Kidney (tissue), 14 donors: Measurements from ENCODE around the gene USP6. TPM values are rescaled to one million over a fixed set of nuclear protein-coding genes. Genes with fewer than 3 reads are reported as not detected.
"Not testable (repeated sequence)": the region's sequence is repeated elsewhere in the genome, so short reads cannot be mapped to it uniquely, and the experiment has no call there.

Experiments
- DNase-seq, 5 donors: peaks; one replicate each; pipeline ENCODE4 v3.0.0-alpha.2; 2013 to 2020
- FAIRE-seq: peaks from 2 replicates; lab custom pipeline; 2012; peaks lifted over from hg19 to GRCh38; lab: Jason Lieb, UNC
- H3K27ac ChIP-seq, 2 donors: one replicate each; pipeline ENCODE4 v1.7.0; 2013; ENCODE audit warnings: low read depth in 2 of 2, low read length in 2 of 2, inconsistent platforms in 1 of 2
- H3K27me3 ChIP-seq: one replicate; pipeline ENCODE4 v1.7.1; 2013; ENCODE audit warnings: low read length, inconsistent platforms; ENCODE audit not compliant: control insufficient read depth, insufficient read depth
- H3K36me3 ChIP-seq, 3 donors: one replicate each; pipeline versions ENCODE4 v1.7.0 to v1.7.1; 2013; ENCODE audit warnings: low read length in 3 of 3, control low read depth in 1 of 3, inconsistent platforms in 1 of 3; ENCODE audit not compliant: insufficient read depth in 3 of 3, control insufficient read depth in 2 of 3
- H3K4me1 ChIP-seq, 3 donors: one replicate each; pipeline versions ENCODE4 v1.7.0 to v1.7.1; 2013; ENCODE audit warnings: low read length in 3 of 3, inconsistent platforms in 1 of 3, low read depth in 1 of 3; ENCODE audit not compliant: control insufficient read depth in 2 of 3, insufficient read depth in 2 of 3
- H3K4me3 ChIP-seq, 3 donors: one replicate each; pipeline versions ENCODE4 v1.7.0 to v1.8.1; 2013; ENCODE audit warnings: low read length in 3 of 3, control low read depth in 1 of 3, inconsistent platforms in 1 of 3
- H3K9ac ChIP-seq, 3 donors: one replicate each; pipeline versions ENCODE4 v1.7.0 to v1.7.1; 2013; ENCODE audit warnings: low read length in 3 of 3, control low read depth in 1 of 3, inconsistent platforms in 1 of 3
- H3K9me3 ChIP-seq, 3 donors: one replicate each; pipeline versions ENCODE4 v1.7.0 to v1.7.1; 2013; ENCODE audit warnings: low read length in 3 of 3, control low read depth in 1 of 3, inconsistent platforms in 1 of 3; ENCODE audit not compliant: control insufficient read depth in 2 of 3, insufficient read depth in 1 of 3
- CTCF ChIP-seq: IDR thresholded peaks from 3 replicates; pipeline ENCODE4 v1.5.1; 2012; ENCODE audit warnings: mild to moderate bottlenecking, moderate library complexity, borderline replicate concordance; ENCODE audit not compliant: insufficient read depth; ENCODE audit errors: extremely low read depth
- intact Hi-C: fragments of 100-400 bp; cut with DNase I; formaldehyde crosslinking; loops from one replicate; pipeline ENCODE4 v1.11.1; 2022
- polyA plus RNA-seq: library from polyadenylated mRNA; stranded (reverse); fragments of 350-450 nt; fragmentation: Illumina TruSeq; extraction: RNeasy Lipid Tissue Mini Kit (QIAGEN cat#74804); gene quantifications from one replicate; pipeline ENCODE4 v1.2.3, GENCODE V29; 2014; ENCODE audit warnings: low read depth, low replicate concordance; ENCODE audit not compliant: insufficient read depth
- total RNA-seq: library from RNA; stranded (reverse); fragmentation: NEBNext Ultra II Directional; extraction: Animal tissue kit (Norgen Biotek cat#: 25700); gene quantifications from one replicate; pipeline ENCODE4 v1.2.1, GENCODE V29; 2021
- donor health status: control.
- donor health status: control.
- donor health status: control.
- donor health status: control.
- donor health status: control.
- donor health status: DM: yes; HTN: yes; CAD: no.
- donor health status: Normal renal cell carcinoma (clear cell type).

USP6 gene
- total and polyA plus RNA-seq, 2 donors from 2014 or later: 0.06 to 0.19 TPM

- TF ChIP-seq CTCF: no peak
- H3K27me3 ChIP-seq: no peaks in the 10 kb centered on the region
- no peaks in the 10 kb centered on the region for H3K9me3 ChIP-seq
- intact Hi-C loops: no loop called here
- peaks cover 0 to 3% (median 0%) of the 10 kb centered on the region in 3 donors for H3K4me1 ChIP-seq
- no peak overlapping the region for H3K9ac ChIP-seq
- no peak for FAIRE-seq
- peaks cover 0 to 8% (median 3%) of the 10 kb centered on the region in 3 donors for H3K36me3 ChIP-seq
- H3K4me3 ChIP-seq: no peak overlapping the region
- H3K27ac ChIP-seq: no peak overlapping the region
- DNase-seq: no peak
Observed at GRCh38 chr17:5219536-5219935, 103.7 kb downstream of the USP6 start.

GRCh38 chr17:5220074-5220473 lies 104.2 kb downstream of the USP6 start:
- peaks cover 0 to 7% (median 3%) of the 10 kb centered on the region in 3 donors for H3K36me3 ChIP-seq
- H3K9ac ChIP-seq: no peak overlapping the region
- no peaks in the 10 kb centered on the region for H3K27me3 ChIP-seq
- no peak for TF ChIP-seq CTCF
- H3K4me3 ChIP-seq: no peak overlapping the region
- DNase-seq (no peak), FAIRE-seq (no peak)
- H3K9me3 ChIP-seq: no peaks in the 10 kb centered on the region
- H3K4me1 ChIP-seq: peaks cover 0 to 3% (median 0%) of the 10 kb centered on the region in 3 donors
- intact Hi-C loops: no loop called here
- H3K27ac ChIP-seq: no peak overlapping the region

GRCh38 chr17:5221912-5222311 lies 106.1 kb downstream of the USP6 start:
- intact Hi-C loops, H3K4me3 ChIP-seq, H3K9ac ChIP-seq, FAIRE-seq, H3K27me3 ChIP-seq, H3K36me3 ChIP-seq, DNase-seq, H3K27ac ChIP-seq, H3K9me3 ChIP-seq, H3K4me1 ChIP-seq: not testable (repeated sequence)

Other genes starting within 250 kb of the USP6 start
- 4.4 TPM for gene C17orf107, start 216.5 kb upstream of the USP6 start, total RNA-seq
- 2.5 TPM for gene C17orf107, start 216.5 kb upstream of the USP6 start, polyA plus RNA-seq
- 1.3 TPM for gene CHRNE, start 212.9 kb upstream of the USP6 start, total RNA-seq
- 0.82 TPM for gene CHRNE, start 212.9 kb upstream of the USP6 start, polyA plus RNA-seq
- not detected for gene GP1BA, start 183.8 kb upstream of the USP6 start, total RNA-seq
- gene GP1BA, start 183.8 kb upstream of the USP6 start, polyA plus RNA-seq: not detected
- 60.0 TPM for gene SLC25A11, start 176.0 kb upstream of the USP6 start, total RNA-seq
- gene SLC25A11, start 176.0 kb upstream of the USP6 start, polyA plus RNA-seq: 173 TPM
- 95.0 TPM for gene RNF167, start 175.8 kb upstream of the USP6 start, total RNA-seq
- 188 TPM for gene RNF167, start 175.8 kb upstream of the USP6 start, polyA plus RNA-seq
- gene PFN1, start 167.5 kb upstream of the USP6 start, total RNA-seq: 496 TPM
- 614 TPM for gene PFN1, start 167.5 kb upstream of the USP6 start, polyA plus RNA-seq
- 6.9 TPM for gene ENO3, start 164.9 kb upstream of the USP6 start, total RNA-seq
- gene ENO3, start 164.9 kb upstream of the USP6 start, polyA plus RNA-seq: 17.8 TPM
- 73.6 TPM for gene SPAG7, start 148.2 kb upstream of the USP6 start, total RNA-seq
- 157 TPM for gene SPAG7, start 148.2 kb upstream of the USP6 start, polyA plus RNA-seq
- gene CAMTA2, start 128.4 kb upstream of the USP6 start, total RNA-seq: 47.1 TPM
- gene CAMTA2, start 128.4 kb upstream of the USP6 start, polyA plus RNA-seq: 40.1 TPM
- 1.5 TPM for gene INCA1, start 118.5 kb upstream of the USP6 start, total RNA-seq
- 1.6 TPM for gene INCA1, start 118.5 kb upstream of the USP6 start, polyA plus RNA-seq
- gene KIF1C, start 118.1 kb upstream of the USP6 start, total RNA-seq: 168 TPM
- gene KIF1C, start 118.1 kb upstream of the USP6 start, polyA plus RNA-seq: 69.6 TPM
- gene SLC52A1, start 80.6 kb upstream of the USP6 start, total RNA-seq: 0.19 TPM
- gene SLC52A1, start 80.6 kb upstream of the USP6 start, polyA plus RNA-seq: 0.90 TPM
- 10.0 TPM for gene ZFP3, start 37.6 kb upstream of the USP6 start, total RNA-seq
- gene ZFP3, start 37.6 kb upstream of the USP6 start, polyA plus RNA-seq: 3.4 TPM
- gene ZNF232, start 4.2 kb upstream of the USP6 start, total RNA-seq: 8.0 TPM
- gene ZNF232, start 4.2 kb upstream of the USP6 start, polyA plus RNA-seq: 6.9 TPM
- 12.3 TPM for gene ZNF594, start 75.8 kb downstream of the USP6 start, total RNA-seq
- 1.9 TPM for gene ZNF594, start 75.8 kb downstream of the USP6 start, polyA plus RNA-seq
- gene SCIMP, start 118.8 kb downstream of the USP6 start, total RNA-seq: 7.6 TPM
- gene SCIMP, start 118.8 kb downstream of the USP6 start, polyA plus RNA-seq: 0.37 TPM
- gene RABEP1, start 166.3 kb downstream of the USP6 start, total RNA-seq: 47.6 TPM
- gene RABEP1, start 166.3 kb downstream of the USP6 start, polyA plus RNA-seq: 21.1 TPM